Progenitor cell of endocrine pancreas (in vitro differentiated cells): ENCODE measurements around the gene S100A13. TPM values are rescaled to one million over a fixed set of nuclear protein-coding genes. Genes with fewer than 3 reads are reported as not detected.

Experiments used
- DNase-seq: peaks from one replicate; pipeline ENCODE4 v3.0.0; 2021; ENCODE audit warnings: low spot score; ENCODE audit not compliant: unreplicated experiment
- H3K27ac Mint-ChIP-seq: 2 replicates; pipeline ENCODE4 v1.8.0; 2021; ENCODE audit warnings: mild to moderate bottlenecking, moderate library complexity, mixed read lengths
- H3K27me3 Mint-ChIP-seq: 2 replicates; pipeline ENCODE4 v1.8.0; 2021; ENCODE audit warnings: mixed read lengths
- H3K36me3 Mint-ChIP-seq: 2 replicates; pipeline ENCODE4 v1.8.0; 2022; ENCODE audit warnings: mixed read lengths; ENCODE audit not compliant: insufficient read depth
- H3K4me1 Mint-ChIP-seq: 2 replicates; pipeline ENCODE4 v1.8.0; 2021; ENCODE audit warnings: low read depth, mixed read lengths
- H3K4me3 Mint-ChIP-seq: 2 replicates; pipeline ENCODE4 v1.8.0; 2021; ENCODE audit warnings: low read depth, mild to moderate bottlenecking, moderate library complexity, mixed read lengths
- H3K9me3 Mint-ChIP-seq: 2 replicates; pipeline ENCODE4 v1.8.0; 2021; ENCODE audit warnings: low read depth, mixed read lengths
- total RNA-seq: library from RNA; stranded (reverse); gene quantifications from 2 replicates; pipeline ENCODE4 v1.2.1, GENCODE V29; 2021
- TF ChIP-seq, protein P1 (sequence below): fragments of 200-600 bp; sonication (generic); IDR thresholded peaks from one replicate; pipeline ENCODE4 v1.5.0; 2021; ENCODE audit warnings: antibody characterized with exemption, mild to moderate bottlenecking; ENCODE audit not compliant: unreplicated experiment

Gene S100A13
- total RNA-seq, 1 donor from 2014 or later: 63.6 TPM

GRCh38 chr1:153609585-153609907 lies 17.8 kb downstream of the S100A13 start:
- Mint-ChIP-seq H3K4me1 (peaks cover 40% of the 10 kb centered on the region), H3K36me3 (peaks cover 8% of the 10 kb centered on the region)
- TF ChIP-seq, protein P1, sequence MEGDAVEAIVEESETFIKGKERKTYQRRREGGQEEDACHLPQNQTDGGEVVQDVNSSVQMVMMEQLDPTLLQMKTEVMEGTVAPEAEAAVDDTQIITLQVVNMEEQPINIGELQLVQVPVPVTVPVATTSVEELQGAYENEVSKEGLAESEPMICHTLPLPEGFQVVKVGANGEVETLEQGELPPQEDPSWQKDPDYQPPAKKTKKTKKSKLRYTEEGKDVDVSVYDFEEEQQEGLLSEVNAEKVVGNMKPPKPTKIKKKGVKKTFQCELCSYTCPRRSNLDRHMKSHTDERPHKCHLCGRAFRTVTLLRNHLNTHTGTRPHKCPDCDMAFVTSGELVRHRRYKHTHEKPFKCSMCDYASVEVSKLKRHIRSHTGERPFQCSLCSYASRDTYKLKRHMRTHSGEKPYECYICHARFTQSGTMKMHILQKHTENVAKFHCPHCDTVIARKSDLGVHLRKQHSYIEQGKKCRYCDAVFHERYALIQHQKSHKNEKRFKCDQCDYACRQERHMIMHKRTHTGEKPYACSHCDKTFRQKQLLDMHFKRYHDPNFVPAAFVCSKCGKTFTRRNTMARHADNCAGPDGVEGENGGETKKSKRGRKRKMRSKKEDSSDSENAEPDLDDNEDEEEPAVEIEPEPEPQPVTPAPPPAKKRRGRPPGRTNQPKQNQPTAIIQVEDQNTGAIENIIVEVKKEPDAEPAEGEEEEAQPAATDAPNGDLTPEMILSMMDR: no peak

DNA sequence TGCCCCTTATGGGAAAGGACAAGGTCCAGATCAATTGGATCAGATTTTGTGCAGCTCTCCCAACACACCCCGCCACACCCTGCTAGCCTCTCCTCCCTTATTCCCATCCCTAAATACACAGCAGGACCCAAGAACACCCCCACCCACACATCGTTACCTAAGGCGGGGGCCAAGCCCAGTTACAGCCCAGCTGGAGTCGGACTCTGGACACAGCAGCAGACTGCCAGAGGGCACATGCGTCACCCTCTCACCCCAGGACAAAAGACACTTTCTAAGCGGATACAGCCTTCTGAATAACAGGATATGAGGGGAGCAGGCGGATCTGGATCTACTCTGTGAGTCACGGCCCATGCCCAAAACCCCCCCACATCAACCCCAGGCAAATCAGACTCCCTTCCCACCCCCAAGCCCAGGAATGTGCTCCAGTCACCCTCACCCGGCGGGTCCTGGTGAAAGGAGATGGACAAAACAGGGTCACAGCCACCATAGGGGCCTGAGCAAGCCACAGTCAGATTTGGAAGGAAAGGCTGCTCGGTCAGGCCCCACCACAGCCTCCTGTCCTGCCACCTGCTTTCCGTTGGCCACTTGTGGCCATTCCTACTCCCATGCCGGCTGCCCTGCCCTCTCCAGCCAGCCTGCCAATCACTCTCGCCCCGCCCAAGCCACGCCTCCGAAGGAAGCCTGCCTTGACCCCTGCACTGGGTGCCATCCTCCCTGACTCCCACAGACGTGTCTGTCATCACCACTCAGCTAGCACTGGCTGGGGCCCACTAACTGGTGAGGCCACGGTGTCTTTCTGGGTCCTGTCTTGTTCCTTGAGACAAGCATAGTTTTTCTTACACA lies 18.3 kb downstream of the S100A13 start:
- H3K27me3 Mint-ChIP-seq: no peaks in the 10 kb centered on the region
- TF ChIP-seq, protein P1: no peak
- peaks cover 40% of the 10 kb centered on the region for H3K4me1 Mint-ChIP-seq
- H3K4me3 Mint-ChIP-seq: peak overlapping the region; percentile 43
- H3K36me3 Mint-ChIP-seq: peaks cover 8% of the 10 kb centered on the region
- no peaks in the 10 kb centered on the region for H3K9me3 Mint-ChIP-seq
- no peak overlapping the region for H3K27ac Mint-ChIP-seq
- DNase-seq: no peak

More at GRCh38 chr1:153609585-153609907, 17.8 kb downstream of the S100A13 start:
- Mint-ChIP-seq H3K27me3 (no peaks in the 10 kb centered on the region), H3K4me3 (peak overlapping the region; percentile 43), H3K27ac (no peak overlapping the region), H3K9me3 (no peaks in the 10 kb centered on the region)
- DNase-seq: no peak

DNA sequence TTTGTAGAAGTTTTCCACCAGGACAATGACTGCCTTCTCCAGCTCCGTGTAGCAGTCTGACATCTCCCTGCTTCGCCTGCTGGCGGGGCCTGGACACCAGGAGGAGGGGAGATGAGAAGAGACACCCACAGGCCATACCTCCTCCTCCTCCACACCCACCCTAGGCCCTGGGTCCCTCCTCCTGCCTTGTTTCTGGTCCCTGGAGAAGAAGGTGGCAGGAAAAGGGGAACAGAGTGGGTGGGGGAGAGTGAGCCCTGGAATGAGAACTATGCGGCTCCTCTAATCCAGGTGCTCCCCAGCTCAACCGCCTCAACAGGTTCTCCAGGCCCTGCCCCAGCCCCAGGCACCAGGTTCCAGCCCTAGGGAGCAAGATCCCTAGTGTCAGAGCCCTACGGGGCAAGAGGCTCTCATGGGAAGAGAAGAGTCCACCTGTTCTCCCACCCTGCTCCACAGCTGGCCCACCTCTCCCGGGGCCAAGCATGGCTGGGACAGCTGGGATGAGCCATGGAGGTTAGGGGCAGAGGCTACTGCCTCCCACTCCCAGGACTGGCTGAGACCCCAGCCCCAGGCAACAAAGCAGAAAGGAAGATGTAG lies 19.1 kb downstream of the S100A13 start:
- no peaks in the 10 kb centered on the region for H3K9me3 Mint-ChIP-seq
- H3K27me3 Mint-ChIP-seq: no peaks in the 10 kb centered on the region
- H3K4me3 Mint-ChIP-seq: no peak overlapping the region
- TF ChIP-seq, protein P1: no peak
- H3K36me3 Mint-ChIP-seq: peaks cover 8% of the 10 kb centered on the region
- no peak for DNase-seq
- H3K4me1 Mint-ChIP-seq: peaks cover 37% of the 10 kb centered on the region
- peak overlapping the region; percentile 16 for H3K27ac Mint-ChIP-seq

DNA sequence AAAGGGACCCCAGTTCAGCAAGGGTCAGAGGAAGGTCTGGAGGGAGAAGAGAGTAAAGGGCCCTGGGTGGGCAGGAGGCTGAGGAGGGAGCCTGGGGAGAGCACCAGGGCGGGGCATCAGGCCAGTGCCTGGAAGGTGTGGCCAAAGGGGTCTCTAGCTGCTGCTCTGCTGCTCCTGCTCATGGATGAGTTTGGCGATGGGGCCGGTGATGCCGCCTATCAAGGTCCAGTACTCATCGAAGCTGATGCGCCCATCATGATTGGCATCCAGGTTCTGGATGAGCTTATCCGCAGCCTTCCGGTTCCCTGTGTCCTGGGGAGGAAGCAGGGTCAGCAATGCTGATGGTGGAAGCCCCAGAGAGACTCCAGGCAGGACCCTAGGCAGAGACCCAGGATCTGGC lies 19.9 kb downstream of the S100A13 start:
- H3K27me3 Mint-ChIP-seq: no peaks in the 10 kb centered on the region
- no peak overlapping the region for H3K4me3 Mint-ChIP-seq
- TF ChIP-seq, protein P1: no peak
- no peaks in the 10 kb centered on the region for H3K9me3 Mint-ChIP-seq
- no peak overlapping the region for H3K27ac Mint-ChIP-seq
- DNase-seq: no peak
- H3K36me3 Mint-ChIP-seq: peaks cover 8% of the 10 kb centered on the region
- peaks cover 32% of the 10 kb centered on the region for H3K4me1 Mint-ChIP-seq

- Mint-ChIP-seq H3K9me3 (no peaks in the 10 kb centered on the region), H3K27me3 (no peaks in the 10 kb centered on the region), H3K4me3 (no peak overlapping the region), H3K27ac (no peak overlapping the region), H3K4me1 (peaks cover 20% of the 10 kb centered on the region), H3K36me3 (peaks cover 8% of the 10 kb centered on the region)
- TF ChIP-seq, protein P1: no peak
- DNase-seq: no peak
Observed at GRCh38 chr1:153606194-153606593, 21.1 kb downstream of the S100A13 start.
